ENCODE results near the gene ACYP2. TPM values are rescaled to one million over a fixed set of nuclear protein-coding genes. Genes with fewer than 3 reads are reported as not detected.

The ACYP2 gene
- total RNA-seq, 1 donor from 2014 or later: 7.0 TPM

GRCh38 chr2:54308782-54309181 lies 193.4 kb downstream of the ACYP2 start:
- Mint-ChIP-seq H3K27me3 (ENCODE audit: unreplicated experiment) (peaks cover 2% of the 10 kb centered on the region), H3K36me3 (ENCODE audit: low read depth, unreplicated experiment) (no peaks in the 10 kb centered on the region), H3K9me3 (ENCODE audit: unreplicated experiment) (no peaks in the 10 kb centered on the region), H3K4me3 (ENCODE audit: unreplicated experiment) (no peak overlapping the region), H3K4me1 (ENCODE audit: unreplicated experiment) (peaks cover 6% of the 10 kb centered on the region), H3K27ac (ENCODE audit: unreplicated experiment) (no peak overlapping the region)
- DNase-seq (ENCODE audit: low spot score): no peak
- no peak for TF ChIP-seq CTCF (IDR thresholded peaks at IDR 0.05; ENCODE audit: unreplicated experiment)

GRCh38 chr2:54310311-54310710 lies 194.9 kb downstream of the ACYP2 start:
- peaks cover 6% of the 10 kb centered on the region for H3K4me1 Mint-ChIP-seq (ENCODE audit: unreplicated experiment)
- H3K27ac Mint-ChIP-seq (ENCODE audit: unreplicated experiment): no peak overlapping the region
- H3K9me3 Mint-ChIP-seq (ENCODE audit: unreplicated experiment): no peaks in the 10 kb centered on the region
- DNase-seq (ENCODE audit: low spot score): no peak
- no peak overlapping the region for H3K4me3 Mint-ChIP-seq (ENCODE audit: unreplicated experiment)
- TF ChIP-seq CTCF (IDR thresholded peaks at IDR 0.05; ENCODE audit: unreplicated experiment): no peak
- peaks cover 2% of the 10 kb centered on the region for H3K27me3 Mint-ChIP-seq (ENCODE audit: unreplicated experiment)
- no peaks in the 10 kb centered on the region for H3K36me3 Mint-ChIP-seq (ENCODE audit: low read depth, unreplicated experiment)

GRCh38 chr2:54310961-54311360 lies 195.5 kb downstream of the ACYP2 start:
- H3K4me1 Mint-ChIP-seq (ENCODE audit: unreplicated experiment): peaks cover 6% of the 10 kb centered on the region
- DNase-seq (ENCODE audit: low spot score): no peak
- peaks cover 2% of the 10 kb centered on the region for H3K27me3 Mint-ChIP-seq (ENCODE audit: unreplicated experiment)
- no peaks in the 10 kb centered on the region for H3K36me3 Mint-ChIP-seq (ENCODE audit: low read depth, unreplicated experiment)
- H3K9me3 Mint-ChIP-seq (ENCODE audit: unreplicated experiment): no peaks in the 10 kb centered on the region
- no peak overlapping the region for H3K4me3 Mint-ChIP-seq (ENCODE audit: unreplicated experiment)
- TF ChIP-seq CTCF (IDR thresholded peaks at IDR 0.05; ENCODE audit: unreplicated experiment): no peak
- no peak overlapping the region for H3K27ac Mint-ChIP-seq (ENCODE audit: unreplicated experiment)

GRCh38 chr2:54313147-54313546 lies 197.7 kb downstream of the ACYP2 start:
- no peak for TF ChIP-seq CTCF (IDR thresholded peaks at IDR 0.05; ENCODE audit: unreplicated experiment)
- Mint-ChIP-seq H3K4me1 (ENCODE audit: unreplicated experiment) (peaks cover 6% of the 10 kb centered on the region), H3K27ac (ENCODE audit: unreplicated experiment) (no peak overlapping the region), H3K27me3 (ENCODE audit: unreplicated experiment) (peaks cover 2% of the 10 kb centered on the region), H3K4me3 (ENCODE audit: unreplicated experiment) (no peak overlapping the region), H3K36me3 (ENCODE audit: low read depth, unreplicated experiment) (no peaks in the 10 kb centered on the region), H3K9me3 (ENCODE audit: unreplicated experiment) (no peaks in the 10 kb centered on the region)
- no peak for DNase-seq (ENCODE audit: low spot score)

GRCh38 chr2:54317973-54318372 lies 202.6 kb downstream of the ACYP2 start:
- no peaks in the 10 kb centered on the region for H3K36me3 Mint-ChIP-seq (ENCODE audit: low read depth, unreplicated experiment)
- no peak for TF ChIP-seq CTCF (IDR thresholded peaks at IDR 0.05; ENCODE audit: unreplicated experiment)
- no peak for DNase-seq (ENCODE audit: low spot score)
- H3K4me3 Mint-ChIP-seq (ENCODE audit: unreplicated experiment): no peak overlapping the region
- H3K9me3 Mint-ChIP-seq (ENCODE audit: unreplicated experiment): no peaks in the 10 kb centered on the region
- no peak overlapping the region for H3K27ac Mint-ChIP-seq (ENCODE audit: unreplicated experiment)
- no peaks in the 10 kb centered on the region for H3K4me1 Mint-ChIP-seq (ENCODE audit: unreplicated experiment)
- no peaks in the 10 kb centered on the region for H3K27me3 Mint-ChIP-seq (ENCODE audit: unreplicated experiment)

All from endothelial cell (in vitro differentiated cells).